ENCODE results near the gene PDGFB. TPM values are rescaled to one million over a fixed set of nuclear protein-coding genes. Genes with fewer than 3 reads are reported as not detected.

PDGFB gene
- total RNA-seq, 2 experiments from 2014 or later, result 6.4 to 6.5 TPM

- CTCF ChIA-PET, result no interaction called here
- DNase-seq, result no peak
- Mint-ChIP-seq H3K27me3 (peaks cover 28% of the 10 kb centered on the region), H3K4me1 (no peaks in the 10 kb centered on the region), H3K36me3 (ENCODE audit: low read depth) (no peaks in the 10 kb centered on the region), H3K4me3 (no peak overlapping the region), H3K27ac (no peak overlapping the region), H3K9me3 (peaks cover 3% of the 10 kb centered on the region)
- POLR2A ChIA-PET, result no interaction called here
These were observed 47.2 kb downstream of the PDGFB start for GRCh38 chr22:39197578-39197977.

- Mint-ChIP-seq H3K4me3 (no peak overlapping the region), H3K27me3 (peaks cover 28% of the 10 kb centered on the region), H3K9me3 (peaks cover 3% of the 10 kb centered on the region), H3K36me3 (ENCODE audit: low read depth) (no peaks in the 10 kb centered on the region), H3K4me1 (no peaks in the 10 kb centered on the region), H3K27ac (no peak overlapping the region)
- no peak for DNase-seq
- CTCF ChIA-PET, result no interaction called here
- POLR2A ChIA-PET, result no interaction called here
These were observed 50.7 kb downstream of the PDGFB start for GRCh38 chr22:39194098-39194497.

GRCh38 chr22:39188809-39189208 is 56.0 kb downstream of the PDGFB start:
- no peak overlapping the region for H3K27ac Mint-ChIP-seq
- H3K4me3 Mint-ChIP-seq, result no peak overlapping the region
- CTCF ChIA-PET, result no interaction called here
- no peaks in the 10 kb centered on the region for H3K9me3 Mint-ChIP-seq
- no peaks in the 10 kb centered on the region for H3K4me1 Mint-ChIP-seq
- no peak for DNase-seq
- POLR2A ChIA-PET, result no interaction called here
- no peaks in the 10 kb centered on the region for H3K36me3 Mint-ChIP-seq (ENCODE audit: low read depth)
- peaks cover 23% of the 10 kb centered on the region for H3K27me3 Mint-ChIP-seq

GRCh38 chr22:39185601-39186012 is 59.2 kb downstream of the PDGFB start:
- H3K27ac Mint-ChIP-seq, result no peak overlapping the region
- H3K4me3 Mint-ChIP-seq, result no peak overlapping the region
- no peaks in the 10 kb centered on the region for H3K9me3 Mint-ChIP-seq
- POLR2A ChIA-PET, result no interaction called here
- no peaks in the 10 kb centered on the region for H3K36me3 Mint-ChIP-seq (ENCODE audit: low read depth)
- no peaks in the 10 kb centered on the region for H3K4me1 Mint-ChIP-seq
- CTCF ChIA-PET, result no interaction called here
- H3K27me3 Mint-ChIP-seq, result peaks cover 23% of the 10 kb centered on the region
- no peak for DNase-seq

GRCh38 chr22:39184586-39185577 is 59.9 kb downstream of the PDGFB start:
- Mint-ChIP-seq H3K4me3 (no peak overlapping the region), H3K27ac (no peak overlapping the region), H3K36me3 (ENCODE audit: low read depth) (no peaks in the 10 kb centered on the region), H3K9me3 (no peaks in the 10 kb centered on the region), H3K4me1 (no peaks in the 10 kb centered on the region), H3K27me3 (peaks cover 23% of the 10 kb centered on the region)
- no peak for DNase-seq
- ChIA-PET CTCF (interaction anchor here (0.7 to 1.2 kb wide), 2 partner anchors 14 to 121 kb away, joined by 3 to 4 read pairs; no protein-coding TSS in a partner anchor), POLR2A (no interaction called here)

GRCh38 chr22:39183991-39184585 is 60.7 kb downstream of the PDGFB start:
- H3K27ac Mint-ChIP-seq, result no peak overlapping the region
- peaks cover 4% of the 10 kb centered on the region for H3K4me1 Mint-ChIP-seq
- DNase-seq, result no peak
- no peak overlapping the region for H3K4me3 Mint-ChIP-seq
- CTCF ChIA-PET, result interaction anchor here (0.7 to 1.2 kb wide), 2 partner anchors 13 to 122 kb away, joined by 3 to 4 read pairs; no protein-coding TSS in a partner anchor
- POLR2A ChIA-PET, result no interaction called here
- no peaks in the 10 kb centered on the region for H3K9me3 Mint-ChIP-seq
- H3K27me3 Mint-ChIP-seq, result peaks cover 28% of the 10 kb centered on the region
- no peaks in the 10 kb centered on the region for H3K36me3 Mint-ChIP-seq (ENCODE audit: low read depth)

GRCh38 chr22:39182478-39183030 is 62.2 kb downstream of the PDGFB start:
- no peaks in the 10 kb centered on the region for H3K9me3 Mint-ChIP-seq
- CTCF ChIA-PET, result no interaction called here
- H3K36me3 Mint-ChIP-seq (ENCODE audit: low read depth), result no peaks in the 10 kb centered on the region
- no peak overlapping the region for H3K27ac Mint-ChIP-seq
- peaks cover 19% of the 10 kb centered on the region for H3K4me1 Mint-ChIP-seq
- peaks cover 32% of the 10 kb centered on the region for H3K27me3 Mint-ChIP-seq
- no peak overlapping the region for H3K4me3 Mint-ChIP-seq
- POLR2A ChIA-PET, result interaction anchor here (1.0 kb wide), 1 partner anchor 9 kb away, joined by 3 read pairs; no protein-coding TSS in a partner anchor
- DNase-seq, result no peak

- CTCF ChIA-PET, result no interaction called here
- H3K9me3 Mint-ChIP-seq, result no peaks in the 10 kb centered on the region
- no peak for DNase-seq
- H3K36me3 Mint-ChIP-seq (ENCODE audit: low read depth), result no peaks in the 10 kb centered on the region
- H3K27me3 Mint-ChIP-seq, result peaks cover 29% of the 10 kb centered on the region
- POLR2A ChIA-PET, result no interaction called here
- H3K4me3 Mint-ChIP-seq, result no peak overlapping the region
- peaks cover 23% of the 10 kb centered on the region for H3K4me1 Mint-ChIP-seq
- H3K27ac Mint-ChIP-seq, result no peak overlapping the region
These were observed 63.0 kb downstream of the PDGFB start for GRCh38 chr22:39181778-39182177.

- CTCF ChIA-PET, result no interaction called here
- no peaks in the 10 kb centered on the region for H3K36me3 Mint-ChIP-seq (ENCODE audit: low read depth)
- H3K4me3 Mint-ChIP-seq, result no peak overlapping the region
- DNase-seq, result no peak
- no peak overlapping the region for H3K27ac Mint-ChIP-seq
- no peaks in the 10 kb centered on the region for H3K9me3 Mint-ChIP-seq
- POLR2A ChIA-PET, result no interaction called here
- H3K27me3 Mint-ChIP-seq, result peaks cover 26% of the 10 kb centered on the region
- H3K4me1 Mint-ChIP-seq, result peaks cover 23% of the 10 kb centered on the region
These were observed 63.4 kb downstream of the PDGFB start for GRCh38 chr22:39181356-39181755.

- peaks cover 26% of the 10 kb centered on the region for H3K4me1 Mint-ChIP-seq
- ChIA-PET POLR2A (interaction anchor here (0.9 kb wide), 1 partner anchor 139 kb away, joined by 3 read pairs; the partner anchor contains the start of gene RPL3), CTCF (interaction anchor here (0.8 kb wide), 1 partner anchor 9 kb away, joined by 3 read pairs; no protein-coding TSS in a partner anchor)
- H3K9me3 Mint-ChIP-seq, result no peaks in the 10 kb centered on the region
- no peaks in the 10 kb centered on the region for H3K36me3 Mint-ChIP-seq (ENCODE audit: low read depth)
- no peak overlapping the region for H3K27ac Mint-ChIP-seq
- H3K27me3 Mint-ChIP-seq, result peaks cover 20% of the 10 kb centered on the region
- no peak for DNase-seq
- no peak overlapping the region for H3K4me3 Mint-ChIP-seq
These were observed 64.9 kb downstream of the PDGFB start for GRCh38 chr22:39179841-39180335.

GRCh38 chr22:39179401-39179827 is 65.4 kb downstream of the PDGFB start:
- H3K4me1 Mint-ChIP-seq, result peaks cover 31% of the 10 kb centered on the region
- no peaks in the 10 kb centered on the region for H3K36me3 Mint-ChIP-seq (ENCODE audit: low read depth)
- no peak overlapping the region for H3K27ac Mint-ChIP-seq
- ChIA-PET CTCF (interaction anchor here (0.8 kb wide), 1 partner anchor 8 kb away, joined by 3 read pairs; no protein-coding TSS in a partner anchor), POLR2A (interaction anchor here (0.9 kb wide), 1 partner anchor 140 kb away, joined by 3 read pairs; the partner anchor contains the start of gene RPL3)
- H3K9me3 Mint-ChIP-seq, result no peaks in the 10 kb centered on the region
- H3K4me3 Mint-ChIP-seq, result no peak overlapping the region
- no peak for DNase-seq
- H3K27me3 Mint-ChIP-seq, result peaks cover 19% of the 10 kb centered on the region

GRCh38 chr22:39178206-39179111 is 66.3 kb downstream of the PDGFB start:
- peaks cover 41% of the 10 kb centered on the region for H3K4me1 Mint-ChIP-seq
- H3K27me3 Mint-ChIP-seq, result peaks cover 19% of the 10 kb centered on the region
- H3K9me3 Mint-ChIP-seq, result no peaks in the 10 kb centered on the region
- DNase-seq, result no peak
- ChIA-PET POLR2A (no interaction called here), CTCF (no interaction called here)
- no peak overlapping the region for H3K4me3 Mint-ChIP-seq
- H3K36me3 Mint-ChIP-seq (ENCODE audit: low read depth), result no peaks in the 10 kb centered on the region
- peak overlapping the region; percentile 50 for H3K27ac Mint-ChIP-seq

All from activated CD4-positive, alpha-beta memory T cell treated with anti-CD3 and anti-CD28 coated beads, Interleukin-2, amount 10 ng/mL, durations not matched to agents 7 days and 5 days (primary cell).